ENCODE data around the gene PPL. TPM values are rescaled to one million over a fixed set of nuclear protein-coding genes. Genes with fewer than 3 reads are reported as not detected.

Gene PPL
- total RNA-seq, 1 donor = 0.86 TPM

DNA sequence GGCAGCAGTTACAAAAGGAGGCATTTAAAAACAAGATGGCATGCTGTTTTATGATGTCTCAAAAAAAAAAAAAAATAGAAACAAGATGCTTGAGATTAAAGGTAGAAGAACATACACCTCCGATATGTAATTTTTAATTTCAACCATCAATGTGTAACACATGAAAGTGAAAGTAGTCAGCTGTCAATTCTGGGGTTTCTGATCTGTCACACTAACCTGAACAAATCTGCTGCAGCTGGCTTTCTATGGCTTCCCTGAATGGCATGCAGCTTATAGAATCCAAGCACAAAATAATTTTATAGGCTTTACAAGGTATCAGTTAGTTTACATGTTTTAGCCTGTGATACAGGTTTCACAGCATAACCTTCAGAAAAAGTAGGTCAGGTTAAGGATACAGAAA, 103.4 kb downstream of the PPL start:
- no peak for TF ChIP-seq CTCF (IDR thresholded peaks at IDR 0.05; ENCODE audit: insufficient read depth, low read depth, low read length)
- no peak for DNase-seq (ENCODE audit: low read depth)
- H3K4me3 ChIP-seq (ENCODE audit: low read depth, low read length) = no peak overlapping the region

- no peak for DNase-seq (ENCODE audit: low read depth)
- no peak for TF ChIP-seq CTCF (IDR thresholded peaks at IDR 0.05; ENCODE audit: insufficient read depth, low read depth, low read length)
- H3K4me3 ChIP-seq (ENCODE audit: low read depth, low read length) = no peak overlapping the region
These were observed 104.1 kb downstream of the PPL start for GRCh38 chr16:4832698-4833343.

Other genes with a start within 250 kb of the PPL start
- 28.5 and 31.2 TPM in 2 replicates for gene NUDT16L1, start 243.6 kb downstream of the PPL start, total RNA-seq
- gene ANKS3, start 202.9 kb downstream of the PPL start, total RNA-seq = 25.4 and 33.2 TPM in 2 replicates
- gene DNAAF8, start 202.6 kb downstream of the PPL start, total RNA-seq = 1.3 and 1.7 TPM in 2 replicates
- 12.5 and 12.6 TPM in 2 replicates for gene ZNF500, start 170.0 kb downstream of the PPL start, total RNA-seq
- gene SEPTIN12, start 148.8 kb downstream of the PPL start, total RNA-seq = not detected in 2 replicates
- not detected in 2 replicates for gene SMIM22, start 141.8 kb downstream of the PPL start, total RNA-seq
- 20.7 and 24.5 TPM in 2 replicates for gene ROGDI, start 134.5 kb downstream of the PPL start, total RNA-seq
- 45.7 and 60.9 TPM in 2 replicates for gene GLYR1, start 89.9 kb downstream of the PPL start, total RNA-seq
- gene UBN1, start 89.7 kb downstream of the PPL start, total RNA-seq = 28.1 and 32.2 TPM in 2 replicates
- under 0.01 TPM in 1 of 2 replicates, not detected in the other for gene SEC14L5, start 21.2 kb upstream of the PPL start, total RNA-seq
- 17.3 and 18.0 TPM in 2 replicates for gene NAGPA, start 96.8 kb upstream of the PPL start, total RNA-seq
- not detected in 2 replicates for gene C16orf89, start 128.8 kb upstream of the PPL start, total RNA-seq
- gene ALG1, start 134.7 kb upstream of the PPL start, total RNA-seq = 39.9 and 41.9 TPM in 2 replicates
- gene EEF2KMT, start 160.6 kb upstream of the PPL start, total RNA-seq = 8.1 and 11.7 TPM in 2 replicates

Measured in fibroblast of villous mesenchyme (primary cell).